Measurements from ENCODE around the gene RTKN. TPM values are rescaled to one million over a fixed set of nuclear protein-coding genes. Genes with fewer than 3 reads are reported as not detected.
A peak's percentile ranks its signal among the peaks of the same experiment; 100 is the strongest.

The RTKN gene
- total and polyA plus RNA-seq, 2 of the 13 experiments (the other 11 are each of a cell fraction or from before 2014, with no cell fraction given), result 159 to 166 TPM

GRCh38 chr2:74472086-74472944 lies 30.6 kb upstream of the RTKN start, which contains the start of gene MRPL53 (continued):
- TF ChIP-seq HMGXB4 (CRISPR knock-in tag; IDR thresholded peaks at IDR 0.05; ENCODE audit: borderline replicate concordance in 1 of 2, low read depth in 1 of 2) (peak; percentile 89 to 96; a peak in 3 of 4 replicates), ZNF260 (CRISPR knock-in tag; IDR thresholded peaks at IDR 0.05; ENCODE audit: borderline replicate concordance, low read depth) (no peak), ZNF564 (CRISPR knock-in tag; IDR thresholded peaks at IDR 0.05) (peak; percentile 73; the same call in 1 of the 2 replicates), CEBPZ (IDR thresholded peaks at IDR 0.05; ENCODE audit: low read length) (no peak), ZNF326 (CRISPR knock-in tag; IDR thresholded peaks at IDR 0.05; ENCODE audit: borderline replicate concordance) (peak; percentile 100), ZNF234 (CRISPR knock-in tag; conservative IDR thresholded peaks at IDR 0.05) (peak; percentile 76; the same call in 1 of the 2 replicates), ZFP91 (CRISPR knock-in tag; IDR thresholded peaks at IDR 0.05; ENCODE audit: borderline replicate concordance) (peak; percentile 98), ZNF343 (CRISPR knock-in tag; IDR thresholded peaks at IDR 0.05) (peak; percentile 81; the same call in 1 of the 2 replicates), SAFB2 (CRISPR knock-in tag; IDR thresholded peaks at IDR 0.05; ENCODE audit: borderline replicate concordance, low read depth) (peak; percentile 100), HDAC1 (CRISPR knock-in tag; IDR thresholded peaks at IDR 0.05) (peak; percentile 98), NFE2L2 (IDR thresholded peaks at IDR 0.05; ENCODE audit: low read length) (no peak), IRF9 (CRISPR knock-in tag; IDR thresholded peaks at IDR 0.05; ENCODE audit: borderline replicate concordance) (peak; percentile 98; the same call in 1 of the 2 replicates), ERF (CRISPR knock-in tag; IDR thresholded peaks at IDR 0.05) (peak; percentile 98; the same call in 1 of the 2 replicates), ZBTB8A (CRISPR knock-in tag; IDR thresholded peaks at IDR 0.05; ENCODE audit: borderline replicate concordance, low read depth) (no peak), PRMT3 (CRISPR knock-in tag; IDR thresholded peaks at IDR 0.05; ENCODE audit: borderline replicate concordance, low read depth) (peak; percentile 99), CC2D1A (CRISPR knock-in tag; IDR thresholded peaks at IDR 0.05) (no peak), ZNF660 (CRISPR knock-in tag; IDR thresholded peaks at IDR 0.05; ENCODE audit: borderline replicate concordance, low read depth) (peak; percentile 26; the same call in 1 of the 2 replicates), HMGA1 (CRISPR knock-in tag; conservative IDR thresholded peaks at IDR 0.05) (no peak), YEATS2 (CRISPR knock-in tag; IDR thresholded peaks at IDR 0.05; ENCODE audit: borderline replicate concordance) (peak; percentile 90; the same call in 1 of the 2 replicates), MTA3 (CRISPR knock-in tag; IDR thresholded peaks at IDR 0.05) (no peak)
